Activated naive CD4-positive, alpha-beta T cell treated with anti-CD3 and anti-CD28 coated beads, Interleukin-2, amount 50 U/mL, for 24 hours (primary cell): ENCODE data around the gene TBC1D14.
"Not testable (repeated sequence)": the region's sequence is repeated elsewhere in the genome, so short reads cannot be mapped to it uniquely, and the experiment has no call there.

Source experiments
- H3K27ac Mint-ChIP-seq: one replicate; pipeline ENCODE4 v1.8.0; 2021; ENCODE audit warnings: mild to moderate bottlenecking, mixed read lengths
- H3K27me3 Mint-ChIP-seq: one replicate; pipeline ENCODE4 v1.8.0; 2021; ENCODE audit warnings: mixed read lengths
- H3K36me3 Mint-ChIP-seq: one replicate; pipeline ENCODE4 v1.8.0; 2021; ENCODE audit warnings: mixed read lengths
- H3K4me1 Mint-ChIP-seq: one replicate; pipeline ENCODE4 v1.8.0; 2021; ENCODE audit warnings: mixed read lengths
- H3K4me3 Mint-ChIP-seq: one replicate; pipeline ENCODE4 v1.8.0; 2021; ENCODE audit warnings: mild to moderate bottlenecking, mixed read lengths
- H3K9me3 Mint-ChIP-seq: one replicate; pipeline ENCODE4 v1.8.0; 2021; ENCODE audit warnings: mixed read lengths

The TBC1D14 gene

DNA sequence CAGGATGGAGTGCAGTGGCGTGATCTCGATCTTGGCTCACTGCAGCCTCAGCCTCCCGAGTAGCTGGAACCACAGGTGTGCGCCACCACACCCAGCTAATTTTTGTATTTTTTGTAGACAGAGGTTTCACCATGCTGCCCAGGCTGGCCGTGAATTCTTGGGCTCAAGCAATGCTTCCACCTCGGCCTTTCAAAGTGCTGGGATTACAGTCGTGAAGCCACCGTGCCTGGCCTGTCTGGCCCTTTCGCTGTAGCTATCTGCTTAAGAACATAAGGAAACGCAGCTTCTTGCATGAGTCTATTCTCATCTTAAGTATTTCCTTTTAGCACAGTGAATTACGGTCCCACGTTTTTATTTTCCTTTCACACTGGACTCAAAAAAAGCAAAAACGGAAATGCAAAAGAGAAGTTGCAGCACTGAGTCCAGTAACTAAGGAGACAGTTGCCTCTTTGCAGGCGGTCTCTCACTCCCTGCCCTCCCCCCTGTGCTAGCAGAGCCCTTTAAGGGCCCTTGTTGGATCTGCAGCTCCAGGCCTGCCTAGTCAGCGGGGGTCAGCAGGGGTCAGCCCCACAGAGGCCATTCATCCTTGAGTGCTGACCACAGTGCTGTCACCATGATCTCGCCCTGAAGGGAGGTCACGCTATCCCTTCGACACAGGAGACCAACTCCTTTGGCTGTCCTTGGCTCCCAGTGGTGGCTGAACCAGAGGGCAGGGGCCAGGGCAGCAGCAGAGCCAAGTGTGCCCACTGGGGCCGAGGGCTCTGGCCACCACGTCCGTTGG, 21.8 kb upstream of the TBC1D14 start:
- H3K27ac Mint-ChIP-seq = no peak overlapping the region
- peaks cover 16% of the 10 kb centered on the region for H3K4me1 Mint-ChIP-seq
- H3K9me3 Mint-ChIP-seq = no peaks in the 10 kb centered on the region
- H3K27me3 Mint-ChIP-seq = no peaks in the 10 kb centered on the region
- no peaks in the 10 kb centered on the region for H3K36me3 Mint-ChIP-seq
- no peak overlapping the region for H3K4me3 Mint-ChIP-seq

DNA sequence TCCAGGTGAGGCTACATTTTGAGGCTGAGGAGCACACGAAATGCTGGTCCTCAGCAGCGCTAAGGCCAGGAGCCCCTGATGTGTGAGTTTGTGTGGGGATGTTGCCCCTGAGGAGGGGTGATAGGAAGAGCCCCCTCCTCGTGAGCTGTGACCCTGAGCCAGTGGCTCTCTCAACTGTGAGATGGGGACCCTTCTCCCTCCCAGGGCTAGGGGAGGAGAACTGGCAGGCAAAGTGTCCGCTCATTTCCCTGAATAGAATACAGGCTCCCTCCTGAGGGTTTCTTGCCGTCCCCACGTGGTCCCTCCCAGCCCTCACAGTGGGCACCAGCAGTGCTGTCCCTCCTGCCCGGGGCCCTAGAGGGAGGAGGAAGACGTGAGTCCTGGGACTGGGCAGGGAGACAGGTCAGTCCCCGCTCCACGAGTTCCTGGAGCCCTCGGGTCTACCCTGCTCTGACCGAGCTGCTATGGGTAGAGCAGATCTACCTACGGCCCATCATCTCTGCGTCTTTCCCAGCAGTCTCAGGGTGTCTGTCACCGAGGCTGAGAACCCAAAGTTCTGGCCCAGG, 21.0 kb upstream of the TBC1D14 start:
- no peaks in the 10 kb centered on the region for H3K36me3 Mint-ChIP-seq
- H3K27ac Mint-ChIP-seq = no peak overlapping the region
- peaks cover 20% of the 10 kb centered on the region for H3K4me1 Mint-ChIP-seq

DNA sequence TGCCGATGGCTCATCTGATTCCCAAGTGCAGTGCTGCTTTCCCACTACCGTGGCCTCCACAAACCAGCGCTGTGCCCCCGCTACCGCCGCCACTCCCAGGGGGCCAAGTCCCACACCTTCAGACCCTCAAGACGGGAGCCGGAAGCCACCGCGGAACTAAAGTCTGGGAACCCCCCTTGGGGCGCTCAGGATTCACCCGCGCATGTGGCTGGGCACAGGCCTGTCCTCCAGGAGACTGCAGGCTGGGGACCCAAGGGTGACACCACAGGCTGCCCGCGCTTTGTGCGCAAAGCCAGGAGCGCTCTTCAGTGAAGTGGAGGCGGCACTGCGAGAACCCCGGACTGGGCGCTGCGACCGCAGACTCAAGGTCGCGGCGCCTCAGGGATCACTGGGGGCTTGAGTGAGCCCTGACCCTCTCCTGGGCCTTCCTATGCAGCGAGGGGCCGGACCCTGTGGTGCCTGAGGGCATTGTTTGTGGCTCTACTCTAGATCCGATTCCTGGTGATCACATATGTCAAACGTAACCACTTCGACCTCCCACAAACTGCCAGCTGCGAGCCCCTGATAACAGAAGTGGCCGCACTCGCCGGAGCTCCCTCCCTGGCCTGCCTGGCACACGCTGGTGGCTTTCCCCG, 20.4 kb upstream of the TBC1D14 start:
- peaks cover 25% of the 10 kb centered on the region for H3K4me1 Mint-ChIP-seq
- H3K4me3 Mint-ChIP-seq = no peak overlapping the region
- no peaks in the 10 kb centered on the region for H3K36me3 Mint-ChIP-seq
- no peak overlapping the region for H3K27ac Mint-ChIP-seq
- no peaks in the 10 kb centered on the region for H3K9me3 Mint-ChIP-seq
- H3K27me3 Mint-ChIP-seq = no peaks in the 10 kb centered on the region

More for the DNA sequence above, 21.0 kb upstream of the TBC1D14 start:
- Mint-ChIP-seq H3K4me3 (no peak overlapping the region), H3K9me3 (no peaks in the 10 kb centered on the region), H3K27me3 (no peaks in the 10 kb centered on the region)

DNA sequence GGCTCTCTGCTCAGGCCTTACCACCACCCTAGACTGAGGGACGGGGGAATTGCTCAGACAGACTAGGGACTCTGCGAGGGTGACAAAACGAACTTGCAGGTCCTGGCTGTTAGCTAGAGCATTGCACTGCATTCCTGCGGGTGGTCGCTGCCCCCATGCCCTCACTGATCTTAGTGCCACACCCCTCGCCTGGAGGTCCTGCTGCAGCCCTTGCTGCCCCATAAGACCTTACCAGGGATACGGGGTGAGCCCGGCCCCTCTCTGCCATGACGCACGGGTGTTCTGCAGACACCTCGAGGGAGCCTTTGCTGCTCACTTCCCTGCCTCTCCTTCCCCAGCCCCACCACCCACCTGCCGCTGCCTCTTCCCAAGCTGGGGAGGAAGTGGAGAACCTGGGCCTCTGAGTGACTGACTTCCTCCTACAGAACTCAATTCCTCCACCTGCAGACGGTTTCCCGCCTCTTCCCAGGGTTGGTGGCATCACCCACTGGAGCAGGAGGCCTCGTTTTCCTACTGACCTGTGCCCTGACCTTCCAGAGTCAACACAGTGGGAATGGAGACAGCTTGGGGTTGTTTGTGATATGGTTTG, 19.8 kb upstream of the TBC1D14 start:
- Mint-ChIP-seq H3K27ac (no peak overlapping the region), H3K4me1 (peaks cover 27% of the 10 kb centered on the region), H3K9me3 (no peaks in the 10 kb centered on the region), H3K4me3 (no peak overlapping the region), H3K36me3 (no peaks in the 10 kb centered on the region), H3K27me3 (no peaks in the 10 kb centered on the region)

DNA sequence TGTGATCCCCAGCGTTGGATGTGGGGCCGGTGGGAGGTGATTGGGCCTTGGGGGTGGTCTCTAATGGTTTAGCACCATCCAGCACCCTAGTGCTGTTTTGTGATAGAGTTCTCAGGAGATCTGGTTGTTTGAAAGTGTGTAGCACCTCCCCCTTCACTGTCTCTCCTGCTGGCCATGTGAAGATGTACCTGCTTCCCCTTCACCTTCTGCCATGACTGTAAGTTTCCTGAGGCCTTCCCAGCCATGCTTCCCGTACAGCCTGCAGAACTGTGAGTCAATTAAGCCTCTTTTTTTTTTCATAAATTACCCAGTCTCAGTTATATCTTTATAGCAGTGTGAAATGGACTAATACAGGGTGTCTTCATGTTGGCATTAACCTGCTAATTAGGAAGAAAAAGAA, 19.3 kb upstream of the TBC1D14 start:
- H3K27me3 Mint-ChIP-seq = no peaks in the 10 kb centered on the region
- H3K4me1 Mint-ChIP-seq = peaks cover 31% of the 10 kb centered on the region
- no peak overlapping the region for H3K27ac Mint-ChIP-seq
- H3K9me3 Mint-ChIP-seq = no peaks in the 10 kb centered on the region
- no peak overlapping the region for H3K4me3 Mint-ChIP-seq
- H3K36me3 Mint-ChIP-seq = no peaks in the 10 kb centered on the region

DNA sequence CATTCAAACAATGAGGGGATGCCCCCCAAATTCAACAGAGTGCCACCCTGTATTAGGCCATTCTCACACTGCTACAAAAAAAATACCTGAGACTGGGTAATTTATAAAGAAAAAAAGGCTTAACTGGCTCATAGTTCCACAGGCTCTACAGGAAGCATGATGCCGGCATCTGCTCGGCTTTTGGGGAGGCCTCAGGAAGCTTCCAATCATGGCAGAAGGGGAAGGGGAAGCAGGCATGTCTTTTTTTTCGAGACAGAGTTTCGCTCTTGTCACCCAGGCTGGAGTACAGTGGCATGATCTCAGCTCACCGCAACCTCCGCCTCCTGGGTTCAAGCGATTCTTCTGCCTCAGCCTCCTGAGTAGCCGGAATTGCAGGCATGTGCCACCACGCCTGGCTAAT, 18.7 kb upstream of the TBC1D14 start:
- H3K27ac Mint-ChIP-seq, H3K27me3 Mint-ChIP-seq, H3K4me3 Mint-ChIP-seq: not testable (repeated sequence)

DNA sequence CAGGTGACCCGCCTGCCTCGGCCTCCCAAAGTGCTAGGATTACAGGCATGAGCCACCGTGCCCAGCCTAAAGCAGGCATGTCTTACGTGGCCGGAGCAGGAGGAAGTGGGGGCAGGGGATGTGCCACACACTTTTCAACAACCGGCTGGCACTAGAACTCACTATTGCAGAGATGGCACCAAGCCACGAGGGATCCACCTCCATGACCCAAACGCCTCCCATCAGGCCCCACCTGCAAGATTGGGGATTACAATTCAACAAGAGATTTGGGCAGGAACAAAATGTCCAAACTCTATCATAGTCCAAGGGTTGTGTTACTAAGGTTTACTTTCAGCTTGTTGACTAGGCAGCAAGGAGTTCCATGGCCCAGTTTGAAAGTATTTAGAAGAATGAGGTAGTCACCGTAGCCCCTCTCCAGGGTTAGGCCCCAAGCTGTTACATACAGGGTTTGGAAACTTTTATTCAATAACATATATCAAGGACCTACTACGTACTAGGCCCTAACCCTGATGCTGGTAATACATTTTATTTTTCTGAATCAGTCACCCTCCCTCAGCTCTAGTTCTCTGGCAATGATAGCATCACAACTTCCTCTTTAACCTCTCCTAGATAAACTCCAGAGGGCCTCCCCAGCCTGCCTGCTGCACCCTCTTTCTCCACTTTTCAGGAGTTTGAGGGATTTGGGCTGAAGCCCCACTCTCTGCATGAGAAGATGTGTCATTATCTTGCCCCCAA, 18.0 kb upstream of the TBC1D14 start:
- no peaks in the 10 kb centered on the region for H3K9me3 Mint-ChIP-seq
- H3K27me3 Mint-ChIP-seq = no peaks in the 10 kb centered on the region
- H3K36me3 Mint-ChIP-seq = no peaks in the 10 kb centered on the region
- H3K4me1 Mint-ChIP-seq = peaks cover 31% of the 10 kb centered on the region
- H3K4me3 Mint-ChIP-seq = peak overlapping the region; percentile 42
- H3K27ac Mint-ChIP-seq = peak overlapping the region; percentile 77

More for the DNA sequence above, 18.7 kb upstream of the TBC1D14 start:
- H3K4me1 Mint-ChIP-seq = peaks cover 31% of the 10 kb centered on the region
- not testable (repeated sequence) for H3K36me3 Mint-ChIP-seq, H3K9me3 Mint-ChIP-seq

DNA sequence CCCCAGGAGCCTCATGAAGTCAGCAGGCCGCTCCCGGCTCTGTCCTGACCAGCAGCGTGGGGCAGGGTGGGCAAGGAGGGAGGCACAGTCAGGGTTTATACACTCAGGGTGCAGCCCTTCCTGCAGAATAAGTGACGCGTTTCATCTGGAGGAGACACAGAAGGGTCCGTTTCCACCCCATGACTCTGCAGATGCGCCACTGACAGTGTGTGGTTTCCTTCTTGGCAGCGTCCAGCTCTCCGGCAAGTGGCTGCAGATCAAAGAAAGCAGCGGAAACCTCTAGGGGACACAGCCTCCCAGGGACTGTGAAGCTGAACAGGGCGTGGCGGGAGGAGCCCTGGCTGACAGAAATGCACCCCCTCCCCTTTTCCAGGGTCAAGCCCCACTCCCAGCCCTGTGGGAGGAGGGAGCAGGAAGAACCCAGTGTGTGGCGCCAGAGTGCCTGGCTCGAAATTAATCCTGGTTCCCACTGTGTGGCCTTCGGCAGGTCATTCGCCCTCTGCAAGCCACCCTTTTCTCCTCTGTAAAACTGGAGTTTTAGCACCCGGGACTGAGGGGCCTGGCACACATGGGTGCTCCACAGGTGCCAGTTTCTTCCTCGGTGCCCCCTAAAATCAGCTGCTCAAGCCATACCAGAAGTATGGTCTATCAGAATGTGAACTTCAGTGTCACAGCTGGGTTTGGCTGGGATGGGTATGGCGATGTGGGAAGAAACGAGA, 17.3 kb upstream of the TBC1D14 start:
- no peaks in the 10 kb centered on the region for H3K9me3 Mint-ChIP-seq
- H3K27ac Mint-ChIP-seq = peak overlapping the region; percentile 77
- peak overlapping the region; percentile 42 for H3K4me3 Mint-ChIP-seq
- no peaks in the 10 kb centered on the region for H3K36me3 Mint-ChIP-seq
- H3K4me1 Mint-ChIP-seq = peaks cover 31% of the 10 kb centered on the region
- no peaks in the 10 kb centered on the region for H3K27me3 Mint-ChIP-seq

DNA sequence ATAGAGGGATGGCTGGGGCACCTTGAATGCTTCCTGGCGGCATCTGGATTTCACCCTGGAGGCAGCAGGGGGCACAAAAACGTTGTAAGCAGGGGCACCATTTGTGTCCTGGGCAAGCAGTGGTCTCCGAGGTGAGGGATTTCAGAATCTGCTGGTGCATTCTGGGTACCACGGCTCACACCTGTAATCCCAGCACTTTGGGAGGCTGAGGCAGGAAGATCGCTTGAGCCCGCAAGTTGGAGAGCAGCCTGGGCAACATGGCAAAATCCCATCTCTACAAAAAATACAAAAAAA, 16.8 kb upstream of the TBC1D14 start:
- no peaks in the 10 kb centered on the region for H3K36me3 Mint-ChIP-seq
- no peak overlapping the region for H3K27ac Mint-ChIP-seq
- peaks cover 31% of the 10 kb centered on the region for H3K4me1 Mint-ChIP-seq
- no peaks in the 10 kb centered on the region for H3K9me3 Mint-ChIP-seq
- H3K27me3 Mint-ChIP-seq = no peaks in the 10 kb centered on the region
- H3K4me3 Mint-ChIP-seq = no peak overlapping the region

DNA sequence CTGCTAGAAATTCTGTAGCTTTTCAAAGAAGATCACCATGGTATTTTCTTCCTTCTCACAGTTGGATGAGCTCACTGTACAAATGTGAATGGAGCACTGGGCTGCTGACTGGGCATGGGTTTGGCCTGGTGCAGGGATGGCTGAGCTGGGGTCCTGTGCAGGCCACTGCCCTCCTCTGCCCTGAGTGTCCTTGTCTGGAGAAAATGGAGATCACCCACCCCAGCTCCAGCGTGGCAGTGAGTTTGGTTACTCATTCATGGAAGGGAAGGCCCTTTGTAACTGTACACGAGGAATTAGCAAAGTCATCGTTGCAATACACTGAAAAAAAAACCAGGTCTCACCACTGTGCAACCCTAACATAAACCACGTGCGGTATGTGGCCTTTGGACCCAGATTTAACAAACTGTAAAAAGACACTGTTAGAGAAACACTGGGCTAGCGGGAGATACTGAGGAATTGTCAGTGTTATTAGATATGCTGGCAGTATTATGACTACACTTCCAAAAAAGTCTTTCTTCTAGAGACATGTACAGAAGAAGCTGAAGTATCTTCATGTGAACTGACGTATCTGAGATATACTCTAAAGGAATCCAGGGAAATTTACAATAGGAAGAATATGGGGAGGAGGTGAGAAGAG, 16.1 kb upstream of the TBC1D14 start:
- Mint-ChIP-seq H3K27me3 (no peaks in the 10 kb centered on the region), H3K4me3 (no peak overlapping the region), H3K4me1 (peaks cover 32% of the 10 kb centered on the region), H3K27ac (peak overlapping the region; percentile 16), H3K9me3 (no peaks in the 10 kb centered on the region), H3K36me3 (no peaks in the 10 kb centered on the region)

DNA sequence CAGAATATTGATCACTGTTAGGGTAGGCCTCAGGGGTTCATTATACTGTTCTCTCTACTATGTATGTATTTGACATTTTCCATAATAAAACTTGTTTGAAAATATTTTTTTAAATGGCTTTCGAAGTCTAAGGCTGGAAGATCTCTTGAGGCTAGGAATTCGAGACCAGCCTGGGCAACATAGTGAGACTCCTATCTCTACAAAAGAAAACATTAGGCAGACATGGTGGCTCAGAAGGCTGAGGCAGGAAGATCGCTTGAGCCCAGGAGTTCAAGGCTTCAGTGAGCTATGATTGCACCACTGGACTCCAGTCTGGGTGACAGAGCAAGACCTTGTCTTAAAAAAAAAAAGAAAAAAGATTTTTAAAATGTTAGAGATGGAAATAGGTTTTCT, 15.5 kb upstream of the TBC1D14 start:
- Mint-ChIP-seq H3K4me1 (peaks cover 37% of the 10 kb centered on the region), H3K27me3 (no peaks in the 10 kb centered on the region), H3K9me3 (no peaks in the 10 kb centered on the region), H3K27ac (peak overlapping the region; percentile 42), H3K36me3 (no peaks in the 10 kb centered on the region), H3K4me3 (no peak overlapping the region)

DNA sequence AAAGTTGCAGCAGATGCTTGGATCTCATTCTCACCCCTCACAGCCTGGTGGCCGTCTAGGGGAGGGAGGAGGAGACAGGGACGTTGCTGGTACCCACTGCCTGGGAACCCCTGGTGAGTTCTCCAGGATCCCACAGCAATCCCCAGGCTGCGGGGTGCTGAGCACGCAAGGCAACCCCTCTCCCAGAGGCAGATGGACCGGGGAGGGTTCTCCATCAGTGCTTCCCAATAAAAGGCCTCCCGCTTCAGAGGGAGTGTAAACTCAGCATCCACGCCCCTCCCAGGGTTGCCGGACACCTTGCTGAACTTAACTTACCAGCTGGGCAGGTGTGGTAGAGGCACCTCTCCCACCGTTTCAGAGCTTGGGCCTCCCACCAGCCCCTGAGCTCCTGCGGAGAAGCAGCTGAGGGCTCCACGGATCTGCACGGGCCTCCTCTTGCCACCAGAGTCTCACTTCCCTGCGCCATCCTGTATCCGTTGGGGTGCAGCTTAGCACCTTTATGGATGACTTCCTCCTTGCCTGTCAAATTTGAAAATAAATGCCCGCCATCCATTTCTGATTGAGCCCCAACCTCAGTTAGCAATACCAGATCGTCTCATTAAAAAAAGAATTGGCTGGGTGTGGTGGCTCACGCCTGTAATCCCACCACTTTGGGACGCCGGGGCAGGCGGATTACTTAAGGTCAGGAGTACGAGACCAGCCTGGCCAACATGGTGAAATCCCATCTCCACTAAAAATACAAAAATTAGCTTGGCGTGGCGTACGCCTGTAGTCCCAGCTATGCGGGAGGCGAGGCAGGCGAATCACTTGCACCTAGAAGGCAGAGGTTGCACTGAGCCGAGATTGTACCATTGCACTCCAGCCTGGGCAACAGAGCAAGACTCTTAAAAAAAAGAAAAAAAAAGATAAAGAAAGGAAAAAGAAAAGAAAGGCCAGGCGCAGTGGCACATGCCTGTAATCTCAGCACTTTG, 14.8 kb upstream of the TBC1D14 start:
- no peaks in the 10 kb centered on the region for H3K9me3 Mint-ChIP-seq
- H3K36me3 Mint-ChIP-seq = no peaks in the 10 kb centered on the region
- H3K4me1 Mint-ChIP-seq = peaks cover 44% of the 10 kb centered on the region
- H3K27ac Mint-ChIP-seq = peak overlapping the region; percentile 46
- H3K4me3 Mint-ChIP-seq = no peak overlapping the region
- H3K27me3 Mint-ChIP-seq = no peaks in the 10 kb centered on the region

DNA sequence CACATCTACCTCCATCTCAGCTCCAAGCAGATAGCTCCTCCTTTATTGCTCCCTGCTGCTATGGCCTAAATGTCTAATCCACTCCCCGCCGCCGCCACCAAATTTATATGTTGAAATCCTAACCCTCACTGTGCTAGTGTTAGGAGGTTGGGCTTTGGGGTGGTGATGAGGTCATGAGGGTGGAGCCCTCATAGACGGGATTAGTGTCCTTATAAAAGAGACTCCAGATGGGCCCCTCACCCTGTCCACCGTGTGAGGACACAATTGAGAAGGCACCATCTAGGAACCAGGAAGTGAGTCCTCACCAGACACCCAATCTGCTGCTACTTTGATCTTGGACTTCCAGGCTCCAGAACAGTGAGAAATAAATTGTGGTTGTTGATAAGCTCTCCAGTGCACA, 13.6 kb upstream of the TBC1D14 start:
- no peak overlapping the region for H3K27ac Mint-ChIP-seq
- H3K36me3 Mint-ChIP-seq = no peaks in the 10 kb centered on the region
- no peaks in the 10 kb centered on the region for H3K27me3 Mint-ChIP-seq
- peaks cover 54% of the 10 kb centered on the region for H3K4me1 Mint-ChIP-seq
- H3K9me3 Mint-ChIP-seq = no peaks in the 10 kb centered on the region
- no peak overlapping the region for H3K4me3 Mint-ChIP-seq

DNA sequence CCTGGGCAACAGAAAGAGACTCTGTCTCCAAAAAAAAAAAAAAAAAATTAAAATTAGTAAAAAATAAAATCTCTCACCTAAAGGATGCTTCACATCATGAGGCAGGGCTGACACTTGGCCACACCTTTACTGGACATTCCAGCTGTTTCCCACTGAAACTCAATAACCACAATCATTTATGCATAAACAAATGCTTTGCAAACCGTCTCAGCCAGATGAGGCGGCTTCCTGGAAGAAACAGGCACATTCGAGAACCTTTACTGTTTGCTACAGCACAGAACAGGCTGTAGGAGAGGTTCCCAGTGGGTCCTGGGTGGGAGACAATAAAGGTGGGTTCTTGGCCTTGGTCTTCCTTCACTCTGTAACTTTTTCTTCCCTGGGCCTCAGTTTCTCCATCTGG, 10.9 kb upstream of the TBC1D14 start:
- Mint-ChIP-seq H3K4me1 (peaks cover 32% of the 10 kb centered on the region), H3K27ac (peak overlapping the region; percentile 92), H3K27me3 (no peaks in the 10 kb centered on the region), H3K36me3 (no peaks in the 10 kb centered on the region), H3K4me3 (peak overlapping the region; percentile 60), H3K9me3 (no peaks in the 10 kb centered on the region)
